HUDEP-2 (cell line): ENCODE data around the gene DPPA2.
"Not testable (repeated sequence)": the region's sequence is repeated elsewhere in the genome, so short reads cannot be mapped to it uniquely, and the experiment has no call there.

Source experiments
- DNase-seq, 76 experiments: peaks; one replicate each; lab custom pipeline; 2025; ENCODE audit not compliant: unreplicated experiment in 76 of 76; lab: John Stamatoyannopoulos, UW

DPPA2 gene

GRCh38 chr3:109316162-109316730, at the start of gene DPPA2:
Gene DPPA2 (minus strand): TSS chr3:109316517. CDS start chr3:109314542, 1,975 bp downstream.
- no peak for DNase-seq

- DNase-seq = no peak
Observed at GRCh38 chr3:109364088-109364487, 47.8 kb upstream of the DPPA2 start.

GRCh38 chr3:109363634-109364033, 47.3 kb upstream of the DPPA2 start:
- no peak for DNase-seq

DNA sequence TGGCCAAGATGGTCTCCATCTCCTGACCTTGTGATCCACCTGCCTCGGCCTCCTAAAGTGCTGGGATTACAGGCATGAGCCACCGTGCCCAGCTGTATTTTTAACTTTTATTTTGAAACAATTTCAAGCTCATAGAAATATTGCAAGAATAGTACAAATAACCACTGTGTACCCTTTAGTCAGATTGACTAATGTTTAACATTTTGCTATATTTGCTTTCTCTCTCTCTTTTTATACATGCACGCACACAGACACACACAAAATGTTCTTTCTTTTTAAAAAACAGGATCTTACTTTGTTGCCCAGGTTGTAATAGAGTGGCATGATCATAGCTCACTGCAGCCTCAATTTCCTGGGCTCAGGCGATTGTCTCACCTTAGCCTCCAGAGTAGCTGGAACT, 46.5 kb upstream of the DPPA2 start:
- no peak for DNase-seq

DNA sequence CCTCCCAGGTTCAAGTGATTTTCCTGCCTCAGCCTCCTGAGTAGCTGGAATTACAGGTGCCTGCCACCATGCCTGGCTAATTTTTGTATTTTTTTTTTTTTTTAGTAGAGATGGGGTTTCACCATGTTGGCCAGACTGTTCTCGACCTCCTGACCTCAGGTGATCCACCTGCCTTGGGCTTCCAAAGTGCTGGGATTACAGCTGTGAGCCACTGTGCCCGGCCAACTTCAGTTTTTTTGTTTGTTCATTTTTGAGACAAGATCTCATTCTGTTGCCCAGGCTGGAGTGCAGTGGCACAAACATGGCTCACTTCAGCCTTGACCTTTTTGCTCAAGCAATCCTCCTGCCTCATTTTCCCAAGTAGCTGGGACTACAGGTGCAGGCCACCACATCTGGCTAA, 42.5 kb upstream of the DPPA2 start:
- DNase-seq = not testable (repeated sequence)

GRCh38 chr3:109356442-109357155, 40.3 kb upstream of the DPPA2 start:
- DNase-seq = no peak

DNA sequence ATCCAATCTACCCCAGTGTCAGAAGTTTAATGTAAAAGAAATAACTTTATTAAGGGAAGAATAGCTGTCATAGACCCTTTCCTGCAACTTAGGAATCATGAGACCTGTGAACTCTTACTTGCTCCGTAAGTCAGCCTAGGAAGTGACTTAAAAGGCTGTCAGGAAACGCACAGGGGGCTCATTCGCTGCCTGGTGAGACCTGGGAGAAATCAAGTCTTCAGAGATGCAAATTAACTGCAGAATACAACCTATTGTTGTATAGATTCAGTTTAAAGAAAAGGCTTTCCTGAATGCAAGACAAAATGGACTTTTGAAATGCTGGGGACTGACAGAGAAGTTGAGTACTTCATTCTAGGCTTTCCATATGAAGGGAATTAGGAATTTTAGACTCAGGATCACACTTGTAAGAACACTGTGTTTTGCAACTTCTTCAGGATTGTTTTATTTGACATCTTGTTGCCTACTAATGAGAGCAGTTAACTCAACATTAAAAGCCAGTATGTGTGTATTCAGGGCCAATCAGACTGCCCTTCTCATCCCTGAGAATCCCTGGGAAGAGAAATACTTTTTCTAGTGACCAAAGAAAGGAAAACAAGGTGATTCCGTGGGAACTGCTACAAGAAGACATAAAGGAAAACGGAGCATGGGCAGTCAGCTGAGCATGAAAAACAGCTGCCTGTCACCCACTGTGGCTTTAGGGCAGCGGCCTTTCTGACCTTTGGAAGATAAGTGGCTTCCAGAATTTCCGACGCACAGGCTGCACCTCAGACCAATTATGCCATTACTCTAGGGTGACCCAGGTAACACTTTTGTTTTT, 39.5 kb upstream of the DPPA2 start:
- no peak for DNase-seq

GRCh38 chr3:109353057-109353456, 36.7 kb upstream of the DPPA2 start:
- no peak for DNase-seq

GRCh38 chr3:109351231-109351630, 34.9 kb upstream of the DPPA2 start:
- DNase-seq = no peak

DNA sequence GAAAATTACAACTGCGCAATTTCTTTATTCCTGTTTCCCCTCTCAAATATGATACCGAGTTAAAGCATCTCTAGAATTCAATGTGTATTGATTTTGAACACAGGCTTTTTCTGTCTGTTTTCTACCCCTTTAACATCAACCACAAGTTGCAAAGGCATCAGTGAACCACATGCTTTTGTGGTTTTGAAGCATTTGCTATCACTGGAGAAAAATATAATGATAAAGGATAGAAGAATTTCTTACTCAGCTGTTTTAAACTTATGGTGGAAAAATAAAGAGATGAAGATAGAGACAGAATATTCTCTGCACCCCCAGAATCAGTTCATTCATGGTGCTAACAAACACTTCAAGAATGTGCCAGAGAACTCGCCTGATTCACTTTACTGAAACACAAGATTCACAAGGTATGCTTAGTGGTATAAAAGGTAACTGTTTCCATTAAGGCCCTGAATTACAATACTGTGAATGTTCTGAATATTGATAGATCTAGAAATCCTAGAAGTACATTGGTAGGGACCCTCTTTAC, 30.5 kb upstream of the DPPA2 start:
- DNase-seq = no peak

- no peak for DNase-seq
Observed at GRCh38 chr3:109346099-109346498, 29.8 kb upstream of the DPPA2 start.

- no peak for DNase-seq
Observed at GRCh38 chr3:109339714-109340648, 23.7 kb upstream of the DPPA2 start.

DNA sequence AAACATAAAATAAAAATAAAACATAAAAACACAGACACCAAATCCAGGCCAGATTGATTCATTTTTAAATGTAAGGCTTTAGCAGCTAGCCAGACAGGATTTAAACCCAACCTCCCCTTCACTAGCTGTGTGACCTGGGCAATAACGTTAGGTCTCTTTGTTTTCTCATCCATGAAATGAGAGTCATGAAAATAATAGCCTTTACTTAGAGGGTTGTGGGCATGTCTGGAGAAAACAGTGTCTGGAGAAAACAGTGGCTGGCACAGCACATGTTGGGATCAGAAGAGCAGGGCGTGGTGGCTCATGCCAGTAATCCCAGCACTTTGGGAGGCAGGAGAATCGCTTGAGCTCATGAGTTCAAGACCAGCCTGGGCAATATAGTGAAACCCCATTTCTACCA, 22.9 kb upstream of the DPPA2 start:
- no peak for DNase-seq

DNA sequence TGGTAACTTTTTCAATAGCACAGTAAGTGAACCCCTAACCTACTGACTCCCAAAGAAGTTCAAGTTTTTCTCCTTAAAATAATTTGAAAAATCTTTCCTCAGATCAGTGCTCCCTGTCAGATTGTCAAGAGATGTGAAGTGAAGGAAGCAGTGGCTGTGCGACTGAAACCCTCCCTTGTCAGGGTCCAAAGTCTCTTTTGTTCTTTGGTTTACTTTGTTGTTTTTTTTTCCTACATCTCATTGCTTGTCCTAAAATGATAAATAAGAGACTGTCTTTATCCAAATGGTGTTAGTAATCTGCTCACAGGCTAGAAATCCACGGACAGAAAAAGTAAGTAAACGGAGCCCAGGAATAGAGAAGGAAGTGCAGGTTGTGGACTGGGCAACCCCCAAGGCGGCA, 22.0 kb upstream of the DPPA2 start:
- DNase-seq = no peak

- DNase-seq = no peak
Observed at GRCh38 chr3:109337393-109337792, 21.1 kb upstream of the DPPA2 start, which contains the start of gene DPPA4. Gene DPPA4 (minus strand): TSS chr3:109337546. CDS start chr3:109337517, 29 bp downstream.

GRCh38 chr3:109336291-109336861, 20.1 kb upstream of the DPPA2 start:
- no peak for DNase-seq

- no peak for DNase-seq
Observed at GRCh38 chr3:109334572-109334971, 18.3 kb upstream of the DPPA2 start.

DNA sequence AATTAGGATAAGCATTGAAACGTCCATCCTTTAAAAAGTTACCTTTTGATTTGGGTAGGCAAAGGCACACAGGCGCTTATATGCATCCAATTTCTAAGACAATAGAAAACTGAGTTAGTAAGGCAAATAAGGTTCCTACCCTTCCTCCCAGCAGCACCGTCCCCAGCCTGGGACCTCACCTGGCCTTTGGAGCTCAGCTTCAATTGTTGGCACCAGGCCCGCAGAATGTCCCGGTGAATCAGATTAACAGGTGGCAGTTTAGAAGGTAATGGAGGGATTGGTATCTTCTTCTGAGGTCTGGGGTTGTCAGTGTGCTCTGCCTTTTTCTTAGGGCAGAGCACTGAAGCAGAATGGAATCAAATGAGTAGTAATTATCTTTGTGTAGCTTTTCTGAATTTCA, 15.4 kb upstream of the DPPA2 start:
- no peak for DNase-seq

DNA sequence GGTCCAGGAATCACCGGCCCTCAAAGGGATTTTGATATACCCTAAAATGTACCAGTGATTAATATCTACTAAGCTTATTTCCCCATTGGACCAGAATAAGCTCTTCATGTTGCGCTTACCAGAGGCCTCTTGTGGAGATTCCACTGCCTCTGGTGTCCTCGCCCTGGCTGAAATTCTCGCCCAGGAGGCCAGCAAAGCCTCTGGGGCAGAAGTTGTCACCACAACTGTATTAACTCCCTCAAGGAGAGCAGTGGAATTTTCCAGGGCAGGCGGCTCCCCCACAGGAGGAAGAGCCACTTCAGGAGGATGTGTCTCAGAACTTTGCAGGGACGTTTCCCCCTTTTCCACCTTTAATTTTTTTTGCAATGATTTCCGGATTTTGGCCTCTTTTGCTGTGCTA, 14.1 kb upstream of the DPPA2 start:
- no peak for DNase-seq

DNA sequence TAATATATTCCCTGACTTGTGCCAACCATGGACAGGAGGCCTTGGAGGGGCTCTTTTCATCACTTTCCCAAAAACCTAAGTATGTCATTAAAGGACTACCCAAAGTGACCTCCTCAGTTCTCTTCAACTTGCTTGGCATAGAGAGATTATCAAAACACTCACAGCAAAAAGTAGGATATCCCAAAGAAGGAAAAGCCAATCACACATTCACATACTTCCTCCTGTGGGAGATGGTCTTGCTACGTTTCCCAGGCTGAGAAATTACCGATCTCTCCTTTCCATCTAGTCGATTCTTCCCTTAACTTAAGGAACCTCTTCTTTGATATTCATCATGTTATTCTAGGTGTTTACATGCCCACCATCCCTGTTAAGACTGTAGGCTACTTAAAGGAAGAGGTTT, 11.9 kb upstream of the DPPA2 start:
- no peak for DNase-seq
